Esophagus squamous epithelium (tissue), 4 donors: ENCODE measurements around the gene EAF1.
"Not testable (repeated sequence)": the region's sequence is repeated elsewhere in the genome, so short reads cannot be mapped to it uniquely, and the experiment has no call there.

Experiments
- POLR2A ChIP-seq, 4 donors: fragments of 450-650 bp; IDR thresholded peaks; one replicate each; pipeline ENCODE4 v1.6.1; 2017; ENCODE audit warnings: antibody characterized with exemption in 4 of 4, mild to moderate bottlenecking in 4 of 4, moderate library complexity in 3 of 4
- TF ChIP-seq, protein P1 (sequence below), 6 experiments: fragments of 450-650 bp in 4 of 6; fragments of 200-600 bp in 2 of 6; sonication (generic) in 2 of 6; IDR thresholded peaks; one replicate each; pipeline ENCODE4 v1.5.1; 2016 to 2019; ENCODE audit warnings: antibody characterized with exemption in 6 of 6, mild to moderate bottlenecking in 4 of 6, moderate library complexity in 4 of 6

DNA sequence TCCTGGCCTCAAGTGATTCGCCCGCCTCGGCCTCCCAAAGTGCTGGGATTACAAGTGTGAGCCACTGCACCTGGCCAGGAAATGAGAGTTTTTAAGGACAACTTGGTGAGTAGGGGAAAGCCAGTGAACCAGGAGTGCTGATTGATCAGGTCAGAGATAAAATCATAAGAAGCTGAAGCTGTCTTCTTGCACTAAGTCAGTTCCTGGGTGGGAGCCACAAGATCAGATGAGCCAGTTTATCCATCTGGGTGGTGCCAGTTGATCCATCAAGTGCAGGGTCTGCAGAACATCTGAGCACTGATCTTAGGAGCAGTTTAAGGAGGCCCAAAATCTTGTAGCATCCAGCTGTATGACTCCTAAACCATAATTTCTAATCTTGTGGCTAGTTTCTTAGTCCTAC, 39.1 kb upstream of the EAF1 start:
- TF ChIP-seq, protein P1, sequence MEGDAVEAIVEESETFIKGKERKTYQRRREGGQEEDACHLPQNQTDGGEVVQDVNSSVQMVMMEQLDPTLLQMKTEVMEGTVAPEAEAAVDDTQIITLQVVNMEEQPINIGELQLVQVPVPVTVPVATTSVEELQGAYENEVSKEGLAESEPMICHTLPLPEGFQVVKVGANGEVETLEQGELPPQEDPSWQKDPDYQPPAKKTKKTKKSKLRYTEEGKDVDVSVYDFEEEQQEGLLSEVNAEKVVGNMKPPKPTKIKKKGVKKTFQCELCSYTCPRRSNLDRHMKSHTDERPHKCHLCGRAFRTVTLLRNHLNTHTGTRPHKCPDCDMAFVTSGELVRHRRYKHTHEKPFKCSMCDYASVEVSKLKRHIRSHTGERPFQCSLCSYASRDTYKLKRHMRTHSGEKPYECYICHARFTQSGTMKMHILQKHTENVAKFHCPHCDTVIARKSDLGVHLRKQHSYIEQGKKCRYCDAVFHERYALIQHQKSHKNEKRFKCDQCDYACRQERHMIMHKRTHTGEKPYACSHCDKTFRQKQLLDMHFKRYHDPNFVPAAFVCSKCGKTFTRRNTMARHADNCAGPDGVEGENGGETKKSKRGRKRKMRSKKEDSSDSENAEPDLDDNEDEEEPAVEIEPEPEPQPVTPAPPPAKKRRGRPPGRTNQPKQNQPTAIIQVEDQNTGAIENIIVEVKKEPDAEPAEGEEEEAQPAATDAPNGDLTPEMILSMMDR (IDR thresholded peaks at IDR 0.05): not testable (repeated sequence)
- not testable (repeated sequence) for TF ChIP-seq POLR2A (IDR thresholded peaks at IDR 0.05)
